GM18511 (cell line): Measurements from ENCODE around the gene ZSCAN18.

Experiments used
- ATAC-seq: cut with Tn5 transposase; IDR thresholded peaks from one replicate; pipeline ENCODE4 v1.9.1; 2021; ENCODE audit warnings: mild to moderate bottlenecking, moderate library complexity; ENCODE audit not compliant: unreplicated experiment

The ZSCAN18 gene

GRCh38 chr19:58045411-58046050 is 52.5 kb downstream of the ZSCAN18 start:
- no peak for ATAC-seq

GRCh38 chr19:58044886-58045285 is 53.1 kb downstream of the ZSCAN18 start:
- ATAC-seq = no peak

GRCh38 chr19:58044391-58044790 is 53.6 kb downstream of the ZSCAN18 start:
- ATAC-seq = no peak

GRCh38 chr19:58042495-58043340 is 55.3 kb downstream of the ZSCAN18 start:
- no peak for ATAC-seq

GRCh38 chr19:58040751-58041525 is 57.1 kb downstream of the ZSCAN18 start:
- ATAC-seq = no peak

GRCh38 chr19:58038688-58039204 is 59.3 kb downstream of the ZSCAN18 start:
- ATAC-seq = no peak

- ATAC-seq = no peak
These were observed 59.9 kb downstream of the ZSCAN18 start for GRCh38 chr19:58037927-58038687.

- ATAC-seq = no peak
These were observed 62.2 kb downstream of the ZSCAN18 start for GRCh38 chr19:58035863-58036262.

GRCh38 chr19:58034477-58034793 is 63.6 kb downstream of the ZSCAN18 start:
- no peak for ATAC-seq
